ENCODE results near the gene RHOF.

GRCh38 chr12:121810833-121811433 is 17.4 kb upstream of the RHOF start:
- TF ChIP-seq CTCF (IDR thresholded peaks at IDR 0.05) = no peak
- TF ChIP-seq POLR2A (IDR thresholded peaks at IDR 0.05) = no peak
